WERI-Rb-1 (cell line): ENCODE data around the gene GLMN.

Experiments used
- DNase-seq: peaks from one replicate; pipeline ENCODE4 v3.0.0-alpha.2; 2020
- H3K27ac ChIP-seq: fragments of 250-450 bp; sonication (Bioruptor Pico); 2 replicates; pipeline ENCODE4 v1.5.1; 2020; ENCODE audit warnings: mild to moderate bottlenecking, moderate library complexity
- H3K27me3 ChIP-seq: fragments of 250-450 bp; sonication (Bioruptor Pico); 2 replicates; pipeline ENCODE4 v1.5.1; 2021; ENCODE audit warnings: mild to moderate bottlenecking, low read depth, moderate library complexity; ENCODE audit not compliant: insufficient read depth, severe bottlenecking
- H3K36me3 ChIP-seq: fragments of 250-450 bp; sonication (Bioruptor Pico); 2 replicates; pipeline ENCODE4 v1.5.1; 2020; ENCODE audit warnings: mild to moderate bottlenecking, moderate library complexity
- H3K4me3 ChIP-seq: 2 replicates; pipeline ENCODE4 v1.5.1; 2011; ENCODE audit warnings: low read depth, mild to moderate bottlenecking, control low read depth, low read length
- H3K9me3 ChIP-seq: fragments of 250-450 bp; sonication (Bioruptor Pico); 2 replicates; pipeline ENCODE4 v1.5.1; 2021; ENCODE audit warnings: mild to moderate bottlenecking, moderate library complexity; ENCODE audit not compliant: severe bottlenecking
- TF ChIP-seq, protein P1 (sequence below): IDR thresholded peaks from 2 replicates; pipeline ENCODE4 v1.5.1; 2011; ENCODE audit warnings: low read depth, mild to moderate bottlenecking, control low read depth, inconsistent platforms, low read length

The GLMN gene

DNA sequence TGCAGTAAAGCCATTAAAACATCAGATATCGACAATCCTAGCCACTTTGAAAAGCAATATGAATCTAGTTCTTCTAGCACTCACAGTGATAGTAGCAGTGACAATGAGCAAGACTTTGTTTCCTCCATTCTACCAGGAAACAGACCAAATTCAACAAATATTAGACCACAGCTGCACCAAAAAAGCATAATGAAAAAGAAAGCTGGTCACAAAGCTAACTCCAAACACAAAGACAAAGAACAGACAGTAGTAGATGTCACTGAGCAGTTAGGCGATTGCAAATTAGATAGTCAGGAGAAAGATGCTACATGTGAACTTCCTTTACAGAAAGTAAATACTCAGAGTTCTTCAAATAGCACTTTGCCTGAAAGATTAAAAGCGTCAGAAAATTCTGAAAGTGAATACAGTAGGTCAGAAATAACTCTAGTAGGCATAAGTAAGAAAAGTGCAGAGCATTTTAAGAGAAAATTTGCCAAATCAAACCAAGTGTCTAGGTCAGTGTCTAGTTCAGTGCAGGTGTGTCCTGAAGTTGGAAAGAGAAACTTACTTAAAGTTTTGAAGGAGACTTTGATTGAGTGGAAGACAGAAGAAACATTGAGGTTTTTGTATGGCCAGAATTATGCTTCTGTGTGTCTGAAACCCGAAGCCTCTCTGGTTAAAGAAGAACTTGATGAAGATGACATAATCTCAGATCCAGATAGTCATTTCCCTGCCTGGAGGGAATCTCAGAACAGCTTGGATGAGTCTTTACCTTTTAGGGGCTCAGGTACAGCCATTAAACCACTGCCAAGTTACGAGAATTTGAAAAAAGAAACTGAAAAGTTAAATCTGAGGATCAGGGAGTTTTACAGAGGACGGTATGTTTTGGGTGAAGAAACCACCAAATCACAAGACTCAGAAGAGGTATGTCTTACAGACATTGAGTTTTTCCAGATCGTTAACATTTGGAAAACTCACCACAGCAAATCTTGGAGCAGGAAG lies 25.0 kb upstream of the GLMN start:
- no peaks in the 10 kb centered on the region for H3K27me3 ChIP-seq
- no peak overlapping the region for H3K4me3 ChIP-seq
- no peak overlapping the region for H3K27ac ChIP-seq
- TF ChIP-seq, protein P1, sequence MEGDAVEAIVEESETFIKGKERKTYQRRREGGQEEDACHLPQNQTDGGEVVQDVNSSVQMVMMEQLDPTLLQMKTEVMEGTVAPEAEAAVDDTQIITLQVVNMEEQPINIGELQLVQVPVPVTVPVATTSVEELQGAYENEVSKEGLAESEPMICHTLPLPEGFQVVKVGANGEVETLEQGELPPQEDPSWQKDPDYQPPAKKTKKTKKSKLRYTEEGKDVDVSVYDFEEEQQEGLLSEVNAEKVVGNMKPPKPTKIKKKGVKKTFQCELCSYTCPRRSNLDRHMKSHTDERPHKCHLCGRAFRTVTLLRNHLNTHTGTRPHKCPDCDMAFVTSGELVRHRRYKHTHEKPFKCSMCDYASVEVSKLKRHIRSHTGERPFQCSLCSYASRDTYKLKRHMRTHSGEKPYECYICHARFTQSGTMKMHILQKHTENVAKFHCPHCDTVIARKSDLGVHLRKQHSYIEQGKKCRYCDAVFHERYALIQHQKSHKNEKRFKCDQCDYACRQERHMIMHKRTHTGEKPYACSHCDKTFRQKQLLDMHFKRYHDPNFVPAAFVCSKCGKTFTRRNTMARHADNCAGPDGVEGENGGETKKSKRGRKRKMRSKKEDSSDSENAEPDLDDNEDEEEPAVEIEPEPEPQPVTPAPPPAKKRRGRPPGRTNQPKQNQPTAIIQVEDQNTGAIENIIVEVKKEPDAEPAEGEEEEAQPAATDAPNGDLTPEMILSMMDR, result no peak
- H3K9me3 ChIP-seq, result peaks cover 4% of the 10 kb centered on the region
- peaks cover 41% of the 10 kb centered on the region for H3K36me3 ChIP-seq
- DNase-seq, result no peak

DNA sequence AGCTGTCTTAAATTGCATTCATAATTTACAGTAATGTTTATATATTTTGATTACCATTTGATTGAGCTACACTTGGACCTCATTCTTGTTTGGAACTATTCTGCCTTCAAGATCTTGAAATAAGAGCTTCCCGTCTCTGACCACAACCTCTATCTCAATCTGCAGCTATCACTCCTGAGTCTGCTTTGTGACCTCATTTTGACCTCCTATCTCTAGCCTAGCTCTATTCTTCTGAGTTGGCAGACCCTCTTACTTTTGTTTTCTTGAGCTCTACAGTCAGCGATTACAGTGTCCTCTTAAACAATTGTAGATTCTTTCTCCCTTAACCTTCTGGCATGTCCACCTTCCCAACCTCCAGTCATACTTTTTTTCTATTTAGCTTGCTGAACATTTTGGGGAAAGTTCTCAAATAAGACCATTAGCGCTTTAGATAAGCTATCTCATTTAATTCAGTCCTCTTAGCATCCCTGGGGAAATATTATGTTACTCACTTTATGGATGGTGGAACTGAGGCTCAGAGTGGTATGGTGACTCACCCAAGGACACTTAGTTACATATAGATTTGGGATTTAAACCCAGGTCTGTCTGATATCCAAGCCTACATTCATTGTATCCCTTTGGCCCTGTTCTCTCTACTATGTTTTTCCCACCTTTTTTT lies 19.2 kb upstream of the GLMN start:
- no peak overlapping the region for H3K4me3 ChIP-seq
- no peaks in the 10 kb centered on the region for H3K27me3 ChIP-seq
- DNase-seq, result no peak
- H3K27ac ChIP-seq, result no peak overlapping the region
- TF ChIP-seq, protein P1, result no peak
- peaks cover 9% of the 10 kb centered on the region for H3K36me3 ChIP-seq
- H3K9me3 ChIP-seq, result no peaks in the 10 kb centered on the region

DNA sequence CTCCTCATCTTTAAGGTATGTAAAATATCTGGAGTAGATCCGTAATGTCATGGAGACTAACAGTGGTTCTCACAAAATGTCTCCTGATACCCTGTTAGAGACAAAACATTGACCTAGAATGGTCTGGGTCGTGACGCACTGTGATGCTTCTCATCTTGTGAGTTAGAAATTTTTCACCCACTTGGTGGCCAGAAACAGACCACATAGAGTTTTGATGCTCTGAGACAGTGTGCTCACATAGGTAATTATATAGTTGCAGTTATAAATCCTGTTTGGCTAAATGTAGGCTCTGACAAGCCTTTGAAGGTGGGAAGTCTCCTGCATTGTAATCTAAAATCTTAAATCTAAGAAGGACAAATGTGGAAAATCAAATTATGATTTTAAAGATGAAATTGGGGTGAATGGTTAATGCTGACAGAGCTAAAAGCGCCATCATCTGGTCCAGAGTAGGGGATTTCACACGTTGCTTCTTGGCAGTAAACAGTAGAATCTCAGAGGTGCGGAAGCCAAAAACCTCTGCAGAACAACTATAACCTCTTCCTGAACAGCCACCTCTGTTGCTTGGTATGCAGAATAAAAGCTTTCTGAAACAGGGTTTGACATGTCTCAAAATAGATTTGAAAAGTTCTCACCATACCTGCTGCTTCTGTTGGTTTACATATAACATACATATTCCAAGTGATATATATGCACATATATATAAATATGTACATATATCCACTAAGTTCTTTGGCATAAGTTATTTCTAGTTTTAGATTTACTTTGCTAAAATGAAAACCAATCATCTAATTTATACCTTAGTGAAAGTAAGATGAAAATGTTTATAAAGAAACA lies 17.2 kb upstream of the GLMN start:
- Histone ChIP-seq H3K4me3 (no peak overlapping the region), H3K36me3 (peaks cover 5% of the 10 kb centered on the region), H3K27ac (no peak overlapping the region), H3K9me3 (no peaks in the 10 kb centered on the region), H3K27me3 (no peaks in the 10 kb centered on the region)
- TF ChIP-seq, protein P1, result no peak
- no peak for DNase-seq

DNA sequence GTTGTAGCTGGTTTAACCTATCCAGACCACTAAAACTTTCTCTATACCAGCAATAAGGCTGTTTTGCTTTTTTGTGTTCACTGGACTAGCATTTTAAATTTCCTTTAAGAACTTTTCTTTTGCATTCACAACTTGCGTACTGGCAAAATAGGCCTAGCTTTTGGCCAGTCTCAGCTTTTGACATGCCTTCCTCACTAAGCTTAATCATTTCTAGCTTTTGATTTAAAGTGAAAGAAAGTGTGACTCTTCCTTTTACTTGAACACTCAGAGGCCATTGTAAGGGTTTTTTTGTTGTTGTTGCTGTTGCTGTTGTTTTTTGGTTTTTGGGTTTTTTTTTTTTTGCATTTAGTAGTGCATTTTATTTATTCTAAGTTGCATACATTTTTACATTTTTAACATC lies 15.2 kb upstream of the GLMN start:
- H3K27ac ChIP-seq, result no peak overlapping the region
- TF ChIP-seq, protein P1, result no peak
- H3K36me3 ChIP-seq, result peaks cover 2% of the 10 kb centered on the region; the same call in 1 of the 2 replicates
- no peak overlapping the region for H3K4me3 ChIP-seq
- no peaks in the 10 kb centered on the region for H3K27me3 ChIP-seq
- H3K9me3 ChIP-seq, result no peaks in the 10 kb centered on the region
- DNase-seq, result no peak

DNA sequence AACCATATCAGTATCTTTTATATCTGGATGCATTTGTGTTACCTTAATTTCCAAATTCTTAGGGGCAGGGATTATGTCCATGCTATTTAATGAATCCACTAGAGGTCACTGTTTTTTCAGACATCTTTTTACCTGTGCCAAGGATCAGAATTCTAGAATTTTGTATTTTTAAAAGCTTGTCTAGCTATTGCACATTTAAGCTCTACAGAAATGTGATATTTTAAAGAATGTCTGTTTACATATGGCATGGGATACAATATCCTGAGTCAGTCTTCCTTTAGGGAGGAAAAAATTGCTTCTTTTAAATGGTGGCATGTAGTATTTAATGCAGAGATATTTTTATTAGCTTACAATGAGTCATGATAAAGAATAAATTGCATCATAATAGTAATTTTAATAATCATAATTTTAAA lies 11.4 kb upstream of the GLMN start:
- H3K27ac ChIP-seq, result no peak overlapping the region
- TF ChIP-seq, protein P1, result no peak
- no peaks in the 10 kb centered on the region for H3K27me3 ChIP-seq
- no peak for DNase-seq
- H3K36me3 ChIP-seq, result peaks cover 8% of the 10 kb centered on the region
- H3K4me3 ChIP-seq, result no peak overlapping the region
- no peaks in the 10 kb centered on the region for H3K9me3 ChIP-seq
